CD14-positive monocyte (primary cell): Measurements from ENCODE around the gene PSMD7. TPM values are rescaled to one million over a fixed set of nuclear protein-coding genes. Genes with fewer than 3 reads are reported as not detected.

Experiments used
- DNase-seq, 3 donors: peaks; one replicate each; pipeline ENCODE4 v3.0.0-alpha.2; 2011 to 2022
- H2AFZ ChIP-seq: 2 replicates; pipeline ENCODE4 v1.6.0; 2012; ENCODE audit warnings: mild to moderate bottlenecking, low read depth, low read length, inconsistent platforms; ENCODE audit not compliant: insufficient read depth, poor library complexity, severe bottlenecking
- H3K27ac ChIP-seq, 2 donors: 1 replicate in 1 of 2; 2 replicates in 1 of 2; pipeline ENCODE4 v1.5.1; 2012 to 2013; ENCODE audit warnings: low read length in 2 of 2, control low read depth in 1 of 2, inconsistent platforms in 1 of 2, low read depth in 1 of 2, mild to moderate bottlenecking in 1 of 2
- H3K27me3 ChIP-seq, 2 donors: one replicate each; pipeline versions ENCODE4 v1.6.0 to v1.6.1; 2011 to 2013; ENCODE audit warnings: low read length in 2 of 2; ENCODE audit not compliant: control insufficient read depth in 2 of 2, insufficient read depth in 2 of 2
- H3K36me3 ChIP-seq, 2 donors: replicated peaks in 1 of 2; 1 replicate in 1 of 2; 2 replicates in 1 of 2; pipeline versions ENCODE4 v1.5.1 to v1.6.1; 2012 to 2013; ENCODE audit warnings: low read length in 2 of 2, control low read depth in 1 of 2, inconsistent platforms in 1 of 2, mild to moderate bottlenecking in 1 of 2; ENCODE audit not compliant: insufficient read depth in 2 of 2, control insufficient read depth in 1 of 2
- H3K4me1 ChIP-seq, 2 donors: 1 replicate in 1 of 2; 2 replicates in 1 of 2; pipeline versions ENCODE4 v1.5.1 to v1.6.1; 2012 to 2013; ENCODE audit warnings: low read length in 2 of 2, control low read depth in 1 of 2, inconsistent platforms in 1 of 2, mild to moderate bottlenecking in 1 of 2, moderate library complexity in 1 of 2; ENCODE audit not compliant: insufficient read depth in 2 of 2, control insufficient read depth in 1 of 2
- H3K4me2 ChIP-seq: replicated peaks from 2 replicates; pipeline ENCODE3; 2012; ENCODE audit warnings: low read length, moderate library complexity, mild to moderate bottlenecking; ENCODE audit not compliant: poor library complexity, severe bottlenecking; ENCODE audit errors: extremely low read depth
- H3K4me3 ChIP-seq, 3 experiments: fragments of 200-600 bp in 1 of 3; sonication (generic) in 1 of 3; replicated peaks in 1 of 3; 1 replicate in 2 of 3; 2 replicates in 1 of 3; pipeline ENCODE4 v1.5.1; 2011 to 2013; ENCODE audit warnings: low read length in 3 of 3, mild to moderate bottlenecking in 3 of 3, control low read depth in 2 of 3, low read depth in 2 of 3, inconsistent platforms in 1 of 3, moderate library complexity in 1 of 3
- H3K79me2 ChIP-seq: 2 replicates; pipeline ENCODE4 v1.6.0; 2012; ENCODE audit warnings: mild to moderate bottlenecking, control low read depth, inconsistent platforms, low read length, moderate library complexity; ENCODE audit not compliant: insufficient read depth
- H3K9ac ChIP-seq: 2 replicates; pipeline ENCODE4 v1.6.0; 2017; ENCODE audit warnings: low read length, mild to moderate bottlenecking; ENCODE audit not compliant: insufficient read depth, poor library complexity, severe bottlenecking
- H3K9me3 ChIP-seq, 2 donors: replicated peaks in 1 of 2; 1 replicate in 1 of 2; 2 replicates in 1 of 2; pipeline versions ENCODE4 v1.5.1 to v1.6.1; 2012 to 2013; ENCODE audit warnings: low read length in 2 of 2, control low read depth in 1 of 2; ENCODE audit not compliant: control insufficient read depth in 1 of 2, insufficient read depth in 1 of 2
- H4K20me1 ChIP-seq: 2 replicates; pipeline ENCODE4 v1.6.0; 2012; ENCODE audit warnings: mild to moderate bottlenecking, low read length, control low read depth, moderate library complexity; ENCODE audit not compliant: insufficient read depth
- H3K27ac Mint-ChIP-seq, 7 donors: one replicate each; pipeline ENCODE4 v1.8.0; 2020; ENCODE audit warnings: mild to moderate bottlenecking in 7 of 7, mixed read lengths in 7 of 7, moderate library complexity in 6 of 7, inconsistent platforms in 2 of 7
- H3K27me3 Mint-ChIP-seq, 3 donors: one replicate each; pipeline ENCODE4 v1.8.0; 2021 to 2022; ENCODE audit warnings: low read depth in 3 of 3, mild to moderate bottlenecking in 3 of 3, mixed read lengths in 3 of 3, moderate library complexity in 3 of 3, inconsistent platforms in 1 of 3
- H3K36me3 Mint-ChIP-seq, 2 donors: one replicate each; pipeline ENCODE4 v1.8.0; 2020; ENCODE audit warnings: mixed read lengths in 2 of 2, inconsistent platforms in 1 of 2, mild to moderate bottlenecking in 1 of 2
- H3K4me1 Mint-ChIP-seq: one replicate; pipeline ENCODE4 v1.8.0; 2020; ENCODE audit warnings: mild to moderate bottlenecking, mixed read lengths
- H3K4me3 Mint-ChIP-seq, 2 donors: one replicate each; pipeline ENCODE4 v1.8.0; 2020; ENCODE audit warnings: mild to moderate bottlenecking in 2 of 2, mixed read lengths in 2 of 2, moderate library complexity in 1 of 2
- H3K9me3 Mint-ChIP-seq, 7 donors: one replicate each; pipeline ENCODE4 v1.8.0; 2020 to 2022; ENCODE audit warnings: mixed read lengths in 7 of 7, mild to moderate bottlenecking in 6 of 7, moderate library complexity in 6 of 7, inconsistent platforms in 2 of 7
- CTCF ChIP-seq: fragments of 200-600 bp; IDR thresholded peaks from one replicate; pipeline ENCODE4 v1.8.0; 2022; ENCODE audit warnings: antibody characterized with exemption, mild to moderate bottlenecking
- WGBS: methylation state at CpG from one replicate; pipeline ENCODE4 v1.1.5; 2013; ENCODE audit warnings: missing lambda C conversion rate; ENCODE audit not compliant: insufficient coverage; 5-methylcytosine and 5-hydroxymethylcytosine counted together
- intact Hi-C, 2 donors: fragments of 100-400 bp; cut with micrococcal nuclease; formaldehyde crosslinking; loops; one replicate each; pipeline versions ENCODE4 v1.15.0 to v1.15.1; 2023
- polyA plus RNA-seq, 3 donors: library from polyadenylated mRNA; depleted of rRNA in 1 of 3; unstranded in 2 of 3; stranded (reverse) in 1 of 3; fragments of 300-500 nt in 2 of 3; fragments of >200 nt in 1 of 3; fragmentation: Illumina TruSeq in 2 of 3; gene quantifications; 1 replicate in 2 of 3; 2 replicates in 1 of 3; pipeline ENCODE4 v1.2.3, GENCODE V29; 2012 to 2021

The PSMD7 gene
- polyA plus RNA-seq, 3 donors: 61.3 to 118 (median 96.7) TPM

- Mint-ChIP-seq H3K27me3 (peaks cover 0 to 7% (median 2%) of the 10 kb centered on the region in 3 donors), H3K9me3 (peaks cover 0 to 9% (median 2%) of the 10 kb centered on the region in 7 donors), H3K36me3 (no peaks in the 10 kb centered on the region), H3K27ac (no peak overlapping the region), H3K4me1 (no peaks in the 10 kb centered on the region), H3K4me3 (no peak overlapping the region)
- no CpG with 5 or more reads among the region's 3 CpGs for WGBS
- intact Hi-C loops: no loop called here
- no peak for TF ChIP-seq CTCF
- H3K27me3 ChIP-seq: peaks cover 2 to 3% of the 10 kb centered on the region in 2 donors
- no peaks in the 10 kb centered on the region for H3K4me1 ChIP-seq
- no peak overlapping the region for H3K9ac ChIP-seq
- no peak overlapping the region for H2AFZ ChIP-seq
- H3K79me2 ChIP-seq: no peaks in the 10 kb centered on the region
- H3K9me3 ChIP-seq: no peaks in the 10 kb centered on the region
- H3K27ac ChIP-seq: no peak overlapping the region
- no peak overlapping the region for H3K4me2 ChIP-seq
- DNase-seq: no peak
- H3K36me3 ChIP-seq: no peaks in the 10 kb centered on the region
- no peak overlapping the region for H3K4me3 ChIP-seq
- no peaks in the 10 kb centered on the region for H4K20me1 ChIP-seq
These were observed 28.2 kb upstream of the PSMD7 start for GRCh38 chr16:74268372-74268782.

- Mint-ChIP-seq H3K27me3 (peaks cover 1 to 7% (median 2%) of the 10 kb centered on the region in 3 donors), H3K27ac (no peak overlapping the region), H3K9me3 (peaks cover 0 to 9% (median 2%) of the 10 kb centered on the region in 7 donors), H3K36me3 (no peaks in the 10 kb centered on the region), H3K4me1 (no peaks in the 10 kb centered on the region), H3K4me3 (no peak overlapping the region)
- 88% methylated on average over 1 of the region's 2 CpGs for WGBS
- Histone ChIP-seq H3K4me2 (no peak overlapping the region), H3K79me2 (no peaks in the 10 kb centered on the region), H4K20me1 (no peaks in the 10 kb centered on the region), H3K9me3 (no peaks in the 10 kb centered on the region), H3K9ac (no peak overlapping the region), H3K27ac (no peak overlapping the region), H2AFZ (no peak overlapping the region), H3K27me3 (peaks cover 2 to 3% of the 10 kb centered on the region in 2 donors), H3K36me3 (no peaks in the 10 kb centered on the region), H3K4me3 (no peak overlapping the region), H3K4me1 (no peaks in the 10 kb centered on the region)
- TF ChIP-seq CTCF: no peak
- intact Hi-C loops: no loop called here
- DNase-seq: no peak
These were observed 24.7 kb upstream of the PSMD7 start for GRCh38 chr16:74271872-74272271.
